ENCODE measurements around the gene IL15.
"Not testable (repeated sequence)": the region's sequence is repeated elsewhere in the genome, so short reads cannot be mapped to it uniquely, and the experiment has no call there.

Gene IL15

DNA sequence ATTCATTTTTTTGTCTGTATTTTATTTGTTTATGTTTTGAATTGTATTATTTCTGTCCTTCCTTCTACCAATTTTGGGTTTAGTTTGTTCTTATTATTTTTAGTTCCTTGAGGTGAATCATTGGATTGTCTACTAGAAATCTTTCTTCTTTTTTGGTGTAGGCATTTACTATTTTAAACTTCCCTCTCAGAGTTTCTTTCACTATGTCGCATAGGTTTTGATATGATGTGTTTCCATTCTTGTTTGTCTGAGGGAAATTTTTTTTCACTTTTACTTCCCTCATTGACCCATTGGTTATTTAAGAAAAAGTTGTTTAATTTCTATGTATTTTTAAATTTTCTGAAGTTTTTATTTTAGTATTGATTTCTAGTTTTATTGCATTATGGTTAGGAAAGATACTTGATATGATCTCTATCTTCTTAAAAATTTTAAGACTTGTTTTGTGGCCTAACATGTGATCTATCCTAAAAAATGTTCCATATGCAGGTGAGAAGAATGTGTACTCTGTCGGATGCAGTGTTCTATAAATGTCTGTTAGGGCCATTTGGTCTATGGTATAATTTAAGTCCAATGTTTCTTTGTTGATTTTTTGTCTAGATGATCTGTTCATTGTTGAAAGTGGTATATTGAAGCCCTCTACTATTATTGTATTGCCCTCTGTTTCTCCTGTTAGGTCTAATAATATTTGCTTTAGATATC, 68.8 kb downstream of the IL15 start:
- no peak for DNase-seq

DNA sequence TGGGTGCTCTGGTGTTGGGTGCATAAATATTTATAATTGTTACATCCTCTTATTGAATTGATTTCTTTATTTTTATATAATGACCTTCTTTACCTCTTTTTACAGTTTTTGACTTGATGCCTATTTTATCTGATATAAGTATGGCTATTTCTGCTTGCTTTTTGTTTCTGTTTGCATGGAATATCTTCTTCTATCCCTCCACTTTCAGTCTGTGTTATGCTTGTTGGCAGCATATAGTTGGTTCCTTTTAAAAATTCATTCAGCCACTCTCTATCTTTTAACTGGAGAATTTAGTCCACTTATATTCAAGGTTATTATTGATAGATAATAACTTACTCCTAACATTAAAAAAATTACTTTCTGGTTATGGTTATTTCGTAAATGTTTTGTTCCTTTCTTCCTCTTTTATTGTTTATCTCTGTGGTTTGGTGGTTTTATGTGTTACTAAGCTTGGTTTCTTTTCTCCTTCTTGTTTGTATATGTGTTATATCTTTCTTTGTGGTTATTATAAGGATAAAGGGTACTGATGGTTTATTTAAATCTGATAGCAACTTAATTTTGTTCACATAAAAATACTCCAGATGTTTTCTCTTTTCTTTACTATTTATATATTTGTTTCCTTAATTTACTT, 69.5 kb downstream of the IL15 start:
- DNase-seq = no peak

DNA sequence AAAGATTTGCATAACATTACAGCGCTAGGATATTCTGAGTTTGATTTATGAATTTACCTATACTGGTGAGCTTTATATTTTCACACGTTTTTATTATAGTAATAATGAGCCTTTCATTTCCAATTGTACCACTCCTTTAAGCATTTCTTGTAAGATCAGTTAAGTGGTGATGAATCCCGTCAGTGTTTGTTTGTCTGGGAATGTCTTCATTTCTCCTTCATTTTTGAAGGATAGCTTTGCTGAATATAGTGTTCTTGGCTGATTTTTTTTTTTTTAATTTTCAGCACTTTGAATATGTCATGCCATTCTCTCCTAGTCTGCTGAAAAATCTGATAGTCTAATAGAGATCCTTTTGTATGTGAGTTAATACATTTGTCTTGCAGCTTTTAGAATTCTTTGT, 70.1 kb downstream of the IL15 start:
- DNase-seq = no peak

DNA sequence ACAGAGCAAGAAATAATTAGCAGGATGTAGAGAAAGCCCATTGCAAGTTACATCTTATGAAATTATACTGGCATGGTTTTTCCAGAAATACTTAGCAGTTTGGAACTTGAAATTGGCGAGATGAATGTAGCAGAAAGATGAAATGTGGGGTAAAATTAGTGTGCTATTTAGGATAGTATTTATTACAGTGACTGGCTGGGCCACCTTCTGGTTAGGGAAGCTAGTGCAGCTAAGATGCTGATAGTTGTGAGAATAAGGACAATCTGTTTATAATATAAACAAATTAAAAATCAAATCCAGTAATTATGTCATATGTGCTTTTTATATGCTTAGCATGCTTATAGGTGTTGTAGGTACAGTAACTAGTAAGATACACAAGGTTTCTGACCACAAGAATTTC, 74.8 kb downstream of the IL15 start:
- DNase-seq = no peak

DNA sequence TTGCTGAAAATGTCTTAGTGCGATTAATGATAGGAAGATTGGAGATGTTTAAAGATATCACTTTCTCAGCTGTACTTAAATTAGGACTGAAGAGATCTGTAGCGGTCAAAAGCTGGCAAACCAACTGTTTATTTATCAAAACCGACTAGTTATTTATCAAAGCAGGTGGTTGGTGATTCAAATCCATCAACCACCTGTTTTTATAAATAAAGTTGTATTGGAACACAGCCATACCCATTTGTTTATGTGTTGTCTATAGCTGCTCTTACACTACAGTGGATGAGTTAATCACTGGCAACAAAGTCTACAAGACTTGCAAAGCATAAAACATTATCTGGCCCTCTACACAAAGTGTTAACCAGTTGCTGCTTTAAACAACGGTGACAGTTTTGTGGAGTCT, 76.8 kb downstream of the IL15 start:
- no peak for DNase-seq

DNA sequence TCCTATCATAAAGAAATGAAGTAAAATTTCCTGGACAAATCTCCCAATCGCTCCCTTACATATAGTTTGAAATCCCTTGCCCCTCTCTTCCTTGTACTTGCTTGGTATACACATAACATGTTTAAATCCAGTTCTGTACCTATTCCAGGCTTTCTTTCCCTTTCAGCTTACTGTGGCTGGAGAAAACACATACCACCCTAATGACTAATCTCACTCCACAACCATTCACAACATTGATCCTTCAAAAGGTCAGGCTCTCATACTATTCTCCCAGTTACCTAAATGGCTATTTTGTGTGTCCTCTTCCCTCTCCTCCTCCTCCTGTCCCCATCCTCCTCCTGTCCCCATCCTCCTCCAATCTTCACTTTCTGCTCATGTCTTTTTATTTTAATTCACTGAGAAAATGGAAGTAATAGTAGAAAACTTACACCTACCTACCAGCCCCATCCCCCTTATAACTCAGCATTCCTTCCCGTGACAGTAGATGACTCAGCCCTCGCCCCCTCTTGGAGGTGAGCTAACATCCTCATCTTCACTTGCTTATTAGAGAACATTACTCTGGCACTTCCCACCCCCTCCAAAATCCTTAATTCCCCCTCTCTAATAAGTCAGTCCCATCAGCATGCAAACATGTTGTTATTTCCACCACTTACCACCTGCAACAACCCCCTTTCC, 77.5 kb downstream of the IL15 start:
- DNase-seq = no peak

DNA sequence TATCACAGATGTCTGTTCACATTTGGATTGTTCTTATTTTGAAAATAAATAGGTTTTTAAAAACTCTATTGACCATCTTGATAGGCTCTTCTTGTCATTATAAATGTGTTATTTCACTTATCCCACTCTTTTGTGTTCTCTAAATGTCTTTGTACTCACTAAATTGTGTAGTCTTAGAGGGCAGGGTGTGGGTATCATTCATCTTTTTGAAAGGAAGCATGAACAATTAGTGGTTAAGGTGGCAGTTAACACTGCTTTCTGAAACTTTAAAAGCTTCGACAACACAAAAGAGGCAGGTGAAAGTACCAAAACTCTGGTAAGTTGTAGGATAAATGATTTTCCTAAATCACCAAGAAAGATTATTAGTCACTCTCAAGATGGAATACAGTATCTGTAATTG, 83.2 kb downstream of the IL15 start:
- DNase-seq = no peak

DNA sequence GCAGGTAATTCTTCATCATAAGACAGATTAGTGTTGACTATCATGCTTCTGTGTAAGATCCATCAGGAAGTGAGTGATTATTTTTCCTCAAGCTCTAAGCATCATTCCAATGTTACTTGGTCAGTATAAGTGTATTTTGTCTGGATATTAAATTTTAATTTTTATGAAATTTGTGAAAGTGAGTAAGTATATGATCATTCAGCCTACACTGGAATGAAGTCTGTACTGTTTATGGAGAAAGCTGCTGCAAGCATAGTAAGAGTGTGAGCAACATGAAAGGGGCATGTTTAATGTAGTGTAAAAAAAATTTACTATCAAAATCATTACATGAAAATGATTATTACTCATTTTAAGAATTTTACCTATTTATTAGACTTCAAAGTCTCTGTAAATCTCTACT, 84.8 kb downstream of the IL15 start:
- DNase-seq = no peak

DNA sequence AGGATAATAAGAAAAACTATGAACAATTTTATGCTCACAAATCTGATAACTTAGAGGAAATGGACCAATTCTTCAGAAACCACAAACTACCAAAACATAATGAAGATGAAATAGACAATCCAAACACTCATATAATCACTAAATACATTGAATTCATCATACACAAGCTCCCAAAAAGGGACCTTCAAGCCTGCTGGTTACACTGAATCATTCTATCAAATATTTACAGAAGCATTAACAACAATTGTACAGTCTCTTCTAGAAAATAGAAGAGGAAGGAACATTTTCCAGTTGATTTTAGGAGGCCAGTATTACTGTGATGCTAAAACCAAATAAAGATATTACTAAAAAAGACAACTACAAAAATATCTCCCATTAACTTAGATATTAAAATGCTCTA, 88.3 kb downstream of the IL15 start:
- no peak for DNase-seq

DNA sequence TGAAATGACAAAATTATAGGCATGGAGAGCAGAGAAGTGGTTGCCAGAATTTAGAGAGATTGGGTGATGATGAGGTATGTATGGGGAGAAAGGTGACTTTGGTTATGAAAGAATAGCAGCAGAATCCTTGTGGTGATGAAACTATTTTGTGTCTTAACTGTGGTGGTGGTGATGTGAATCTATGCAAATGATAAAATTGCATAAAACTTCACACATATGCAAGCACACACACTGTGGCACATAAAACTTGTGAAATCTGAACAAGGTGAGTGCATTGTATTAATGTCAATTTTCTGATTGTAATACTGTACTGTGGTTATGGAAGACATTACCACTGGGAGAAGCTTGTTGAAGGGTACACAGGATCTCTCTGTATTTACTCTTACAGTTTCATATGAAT, 91.0 kb downstream of the IL15 start:
- DNase-seq = no peak

DNA sequence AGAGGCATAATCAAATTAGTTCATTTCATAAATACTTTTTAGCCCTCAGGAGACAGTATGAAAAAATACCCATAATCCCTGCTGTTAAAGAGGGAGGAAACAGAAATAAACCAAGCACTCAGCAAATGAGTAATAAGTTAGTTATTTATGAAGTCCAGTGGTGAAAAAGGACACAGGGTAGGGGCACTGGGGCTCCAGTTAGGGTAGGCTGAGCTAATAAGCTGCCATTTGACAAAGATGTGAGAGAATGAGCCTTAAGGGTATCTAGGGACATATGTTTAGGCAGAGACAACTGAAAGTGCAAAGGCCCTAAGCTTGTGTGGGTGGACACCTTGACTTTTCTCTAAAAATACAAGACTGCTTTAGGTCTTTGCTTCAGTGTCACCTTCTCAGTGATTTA, 94.4 kb downstream of the IL15 start:
- no peak for DNase-seq

DNA sequence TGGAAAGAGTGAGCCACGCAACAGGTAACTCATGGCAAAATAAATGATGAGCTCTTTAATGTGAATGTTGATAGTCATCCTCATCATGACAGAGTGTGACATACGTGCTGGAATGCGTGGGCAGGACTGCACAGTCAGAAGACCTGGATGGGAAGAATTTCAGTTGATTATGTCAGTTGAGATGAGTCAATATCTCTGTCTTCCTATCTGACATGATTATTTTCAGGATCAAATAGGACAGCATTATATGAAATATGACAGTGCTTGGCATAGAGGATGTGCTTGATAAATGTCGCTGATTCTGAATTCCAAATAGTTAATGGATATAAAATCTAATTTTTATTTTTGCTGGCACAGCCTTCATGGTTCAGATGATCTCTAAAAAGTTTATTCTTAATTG, 95.1 kb downstream of the IL15 start:
- DNase-seq = no peak

DNA sequence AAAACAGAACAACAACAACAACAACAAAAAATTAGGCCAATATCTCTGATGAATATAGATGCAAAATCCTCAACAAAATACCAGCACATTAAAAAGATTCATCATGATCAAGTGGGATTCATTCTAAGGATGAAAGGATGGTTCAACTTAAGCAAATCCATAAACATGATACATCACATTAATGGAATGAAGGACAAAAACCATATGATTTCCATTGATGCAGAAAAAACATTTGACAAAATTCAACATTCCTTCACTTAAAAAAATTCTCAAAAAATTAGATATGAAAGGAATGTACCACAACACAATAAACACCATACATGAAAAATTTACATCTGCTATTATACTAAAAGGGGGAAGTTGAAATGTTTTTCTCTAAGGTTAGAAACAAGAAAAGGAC, 103.3 kb downstream of the IL15 start:
- DNase-seq = no peak

DNA sequence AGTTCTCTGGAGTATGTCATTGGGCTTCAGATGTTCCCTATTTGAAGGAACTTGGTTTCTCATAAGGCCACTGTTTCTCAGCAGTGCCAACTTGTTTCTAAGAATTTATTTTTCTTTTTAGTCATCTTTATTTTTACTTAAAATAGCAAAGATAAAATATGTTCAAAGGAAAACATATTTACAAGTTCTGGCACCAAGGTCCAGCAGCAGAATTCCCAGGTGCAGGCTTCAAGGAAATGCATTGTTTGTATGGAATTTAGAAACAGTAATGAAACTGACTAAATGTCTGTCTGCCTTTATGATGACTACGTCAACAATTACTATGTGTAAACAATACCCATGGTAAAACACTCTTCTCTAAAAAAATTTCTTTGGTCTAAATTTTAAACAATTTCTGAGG, 109.6 kb downstream of the IL15 start:
- DNase-seq = no peak

DNA sequence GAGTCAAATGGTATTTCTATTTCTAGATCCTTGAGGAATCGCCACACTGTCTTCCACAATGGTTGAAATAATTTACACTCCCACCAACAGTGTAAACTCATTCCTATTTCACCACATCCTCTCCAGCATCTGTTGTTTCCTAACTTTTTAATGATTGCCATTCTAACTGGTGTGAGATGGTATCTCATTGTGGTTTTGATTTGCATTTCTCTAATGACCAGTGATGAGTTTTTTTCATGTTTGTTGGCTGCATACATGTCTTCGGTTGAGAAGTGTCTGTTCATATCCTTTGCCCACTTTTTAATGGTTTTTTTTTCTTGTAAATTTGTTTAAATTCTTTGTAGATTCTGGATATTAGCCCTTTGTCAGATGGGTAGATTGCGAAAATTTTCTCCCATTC, 115.4 kb downstream of the IL15 start:
- not testable (repeated sequence) for DNase-seq

DNA sequence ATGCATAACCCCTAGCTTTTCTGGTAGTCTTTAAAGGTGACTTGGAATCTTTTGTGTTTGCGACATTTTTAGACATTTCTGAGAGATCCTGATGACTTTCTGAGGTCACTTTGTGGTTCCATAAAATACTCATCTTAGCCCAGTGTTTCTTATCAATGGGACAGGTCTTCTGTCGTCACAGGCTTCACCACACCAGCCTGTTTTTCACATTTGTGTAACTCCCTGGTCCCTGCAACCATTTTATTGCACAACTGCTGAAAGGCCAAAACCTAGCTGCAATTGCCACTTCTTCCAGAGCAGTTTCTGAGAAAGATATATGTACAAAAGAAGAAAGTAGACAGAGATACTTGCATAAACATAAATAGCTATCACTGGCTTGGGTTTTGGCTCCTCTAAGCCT, 120.9 kb downstream of the IL15 start:
- DNase-seq = no peak

DNA sequence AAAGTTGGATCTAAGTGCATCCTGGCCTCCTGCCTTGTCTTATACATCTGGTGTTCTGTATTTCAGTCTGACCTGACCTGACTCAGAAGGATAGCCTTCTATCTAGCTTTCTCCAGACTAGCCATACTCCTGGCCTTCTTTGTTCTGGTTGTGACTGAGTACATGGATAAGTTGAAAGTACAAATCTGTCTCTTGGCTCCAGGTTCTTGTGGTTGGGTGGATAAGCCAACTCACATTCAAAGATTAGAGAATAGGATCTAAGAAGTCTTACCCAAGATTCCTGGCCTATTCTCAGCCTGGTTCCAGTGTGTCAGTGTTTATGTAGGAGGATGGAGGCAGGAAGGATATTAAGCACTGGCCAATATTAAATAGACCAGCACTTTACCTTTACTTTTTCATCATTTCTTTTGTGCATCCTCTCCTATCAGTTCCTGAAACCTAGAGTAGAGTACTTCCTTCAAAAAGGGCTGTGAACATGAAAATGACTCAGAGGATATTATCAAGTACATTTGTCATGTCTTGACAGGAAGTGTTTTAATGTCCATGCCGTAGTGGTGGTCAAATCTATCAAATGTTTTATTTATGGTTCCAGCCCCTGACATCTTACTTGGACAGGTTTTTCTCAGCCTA, 123.5 kb downstream of the IL15 start:
- no peak for DNase-seq

DNA sequence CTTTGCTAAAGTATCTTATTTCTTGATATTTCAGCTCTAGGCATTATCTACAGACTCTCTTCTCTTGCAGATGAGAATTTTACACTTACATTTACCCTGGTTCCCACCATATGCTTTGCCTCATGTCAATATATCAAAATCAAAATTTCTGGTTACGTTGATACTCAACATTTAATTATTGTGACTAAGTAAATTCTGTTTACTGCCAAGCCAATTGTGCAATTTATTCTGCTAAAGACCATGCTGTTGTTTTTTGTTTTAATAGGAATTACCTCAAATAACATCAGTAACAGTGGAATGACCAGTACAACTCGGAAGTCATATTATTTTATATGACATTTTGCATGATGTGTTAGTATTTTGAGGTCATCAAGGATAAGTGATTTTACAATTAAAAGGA, 125.5 kb downstream of the IL15 start:
- DNase-seq = no peak

DNA sequence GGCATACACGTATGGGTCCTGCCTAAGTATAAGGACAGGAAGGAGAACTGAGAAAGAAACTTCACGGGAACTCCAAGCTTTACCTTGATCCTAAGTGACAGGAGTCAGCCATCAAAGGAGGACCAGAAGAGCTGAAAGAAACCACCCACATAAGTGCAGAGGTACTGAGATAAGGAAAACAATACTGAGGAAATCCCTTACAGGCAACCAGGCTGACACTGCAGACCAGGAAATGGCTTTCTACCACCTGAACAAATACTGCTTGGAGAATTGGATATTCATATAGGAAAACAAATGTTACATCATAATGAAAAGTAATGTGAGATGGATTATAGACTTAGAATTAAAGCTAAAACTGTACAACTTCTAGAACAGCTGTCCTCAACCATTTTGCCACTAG, 127.0 kb downstream of the IL15 start:
- no peak for DNase-seq

DNA sequence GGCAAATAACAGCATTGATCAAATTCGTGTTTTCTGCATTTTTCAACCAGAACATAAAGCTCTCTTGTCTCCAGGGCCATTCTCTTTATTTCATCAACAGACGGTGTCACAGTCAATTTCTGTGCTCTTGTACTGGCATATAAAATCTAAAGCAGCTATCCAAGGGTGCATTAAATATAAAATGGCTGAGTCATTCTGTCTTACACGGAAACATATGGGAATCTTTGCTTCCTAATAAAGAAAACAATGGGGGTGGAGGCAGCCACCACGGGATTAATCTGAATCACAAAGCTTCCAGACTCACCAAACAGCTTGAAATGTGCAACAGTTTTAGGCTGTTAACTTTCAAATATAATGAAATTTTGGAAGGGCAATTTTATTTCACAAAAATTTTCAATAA, 132.6 kb downstream of the IL15 start:
- no peak for DNase-seq

DNA sequence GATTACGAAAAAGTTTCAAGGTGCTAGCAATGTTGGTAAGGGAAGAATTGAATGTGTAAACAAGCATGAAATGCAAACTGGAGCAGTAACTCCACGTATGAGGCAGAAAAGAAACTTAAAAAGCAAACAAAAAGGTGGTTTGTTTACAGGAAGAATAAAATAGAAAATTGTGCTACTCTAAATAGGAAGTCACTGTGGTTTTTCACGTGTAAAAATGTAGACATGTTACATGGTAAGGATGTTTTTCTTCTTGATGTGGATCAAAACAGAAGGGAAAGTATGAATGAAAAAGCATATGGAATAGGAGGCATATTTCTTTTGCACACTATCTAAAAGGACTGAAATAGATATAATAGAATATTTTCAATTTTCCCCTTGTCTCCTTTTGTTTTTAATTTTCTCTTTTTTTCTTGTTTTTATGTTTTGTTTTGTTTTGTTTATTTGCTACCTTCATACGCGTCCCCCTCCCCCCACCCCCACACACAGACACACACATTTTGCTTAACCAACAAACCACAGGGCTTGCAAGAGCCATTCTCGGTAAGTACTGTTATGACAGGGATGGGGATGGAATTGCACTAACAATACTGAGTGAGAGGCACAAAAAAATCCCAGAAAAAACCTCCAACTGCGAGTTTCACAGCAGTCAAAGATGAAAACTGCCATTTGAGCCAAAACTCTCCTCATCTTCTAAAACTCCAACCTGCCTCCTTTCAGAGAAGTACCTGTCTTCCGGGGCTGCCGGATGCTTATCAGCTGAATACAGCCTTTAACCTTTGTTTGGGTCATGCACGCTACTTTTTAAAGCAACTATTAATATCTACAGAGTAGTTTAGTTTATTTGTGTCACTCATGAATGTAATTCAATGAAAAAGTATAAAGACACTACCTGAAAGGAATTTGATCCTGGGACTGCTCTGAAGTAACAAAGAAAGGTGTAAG, 135.8 kb downstream of the IL15 start:
- no peak for DNase-seq

DNA sequence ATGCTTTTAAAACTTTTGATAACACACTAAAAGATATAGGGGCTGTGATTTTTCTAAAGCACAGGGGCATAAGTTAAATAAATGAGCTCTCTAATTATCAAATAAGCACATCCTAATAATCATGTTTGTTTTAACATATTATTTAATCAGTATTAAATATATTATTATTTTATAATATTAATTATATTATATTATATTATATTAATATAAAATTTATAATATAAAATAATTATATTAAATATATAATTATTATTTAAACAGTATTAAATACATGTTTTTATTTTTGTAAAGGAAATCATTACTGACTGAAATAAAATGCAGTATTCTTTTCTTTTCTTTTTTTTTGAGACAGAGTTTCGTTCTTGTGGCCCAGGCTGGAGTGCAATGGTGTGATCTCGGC, 136.5 kb downstream of the IL15 start:
- no peak for DNase-seq

DNA sequence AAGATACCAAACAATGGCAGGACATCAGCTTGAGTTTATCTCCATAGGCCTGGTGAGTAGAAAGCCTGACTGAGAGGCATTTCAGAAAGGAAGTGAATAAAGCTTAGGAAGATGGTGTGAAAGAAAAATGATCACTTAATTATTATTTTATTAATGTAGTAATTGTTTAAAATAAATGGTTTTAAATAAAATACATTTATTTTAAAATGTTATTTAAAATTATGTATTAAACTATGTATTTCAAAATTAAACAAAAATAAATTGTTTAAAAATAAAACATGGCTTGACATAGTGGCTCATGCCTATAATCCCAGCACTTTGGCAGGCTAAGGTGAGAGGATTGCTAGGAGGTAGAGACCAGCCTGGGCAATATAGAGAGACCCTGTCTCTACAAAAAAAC, 145.8 kb downstream of the IL15 start:
- DNase-seq = no peak

All from SIG-M5 (cell line).